Testis (tissue), 3 donors: ENCODE measurements around the gene DISC1. TPM values are rescaled to one million over a fixed set of nuclear protein-coding genes. Genes with fewer than 3 reads are reported as not detected.

Experiments used
- DNase-seq: peaks from one replicate; pipeline ENCODE4 v3.0.0-alpha.2; 2019
- H3K27ac ChIP-seq, 2 donors: fragments of 200-600 bp; sonication (generic); one replicate each; pipeline ENCODE4 v1.5.1; 2019
- H3K27me3 ChIP-seq: fragments of 200-600 bp; sonication (generic); one replicate; pipeline ENCODE4 v1.5.1; 2019
- H3K36me3 ChIP-seq: fragments of 200-600 bp; sonication (generic); one replicate; pipeline ENCODE4 v1.5.1; 2017; ENCODE audit warnings: low read depth; ENCODE audit errors: missing control alignments
- H3K4me1 ChIP-seq: fragments of 200-600 bp; sonication (generic); one replicate; pipeline ENCODE4 v1.5.1; 2019
- H3K4me3 ChIP-seq, 2 donors: fragments of 200-600 bp; sonication (generic); one replicate each; pipeline ENCODE4 v1.5.1; 2017 to 2019
- H3K9me3 ChIP-seq: fragments of 200-600 bp; sonication (generic); one replicate; pipeline ENCODE4 v1.5.1; 2017
- POLR2A ChIP-seq: fragments of 450-650 bp; IDR thresholded peaks from one replicate; pipeline ENCODE4 v1.6.1; 2017; ENCODE audit warnings: antibody characterized with exemption, mild to moderate bottlenecking, moderate library complexity
- WGBS, 2 donors: methylation state at CpG; one replicate each; pipeline ENCODE4 v1.1.5; 2018; 5-methylcytosine and 5-hydroxymethylcytosine counted together
- intact Hi-C: fragments of 100-400 bp; cut with DNase I; formaldehyde crosslinking; loops from one replicate; pipeline ENCODE4 v1.15.1; 2023; ENCODE audit warnings: low total_unique reads
- polyA plus RNA-seq: library from polyadenylated mRNA; stranded (reverse); fragments of 350-450 nt; fragmentation: Illumina TruSeq; extraction: RNeasy Lipid Tissue Mini Kit (QIAGEN cat#74804); gene quantifications from one replicate; pipeline ENCODE4 v1.2.3, GENCODE V29; 2014; ENCODE audit warnings: low read depth, low replicate concordance; ENCODE audit not compliant: insufficient read depth
- total RNA-seq, 2 donors: library from RNA; depleted of rRNA; stranded (reverse); fragments of >200 nt; gene quantifications; one replicate each; pipeline ENCODE4 v1.2.3, GENCODE V29; 2016
- TF ChIP-seq, protein P1 (sequence below), 3 experiments: fragments of 450-650 bp in 2 of 3; fragments of 200-600 bp in 1 of 3; sonication (generic) in 1 of 3; IDR thresholded peaks; one replicate each; pipeline ENCODE4 v1.5.1; 2016 to 2019; ENCODE audit warnings: antibody characterized with exemption in 3 of 3, mild to moderate bottlenecking in 2 of 3, moderate library complexity in 1 of 3

The DISC1 gene
- total and polyA plus RNA-seq, 3 donors from 2014 or later: 1.8 to 6.8 (median 5.7) TPM

GRCh38 chr1:231748760-231749415, 122.3 kb downstream of the DISC1 start:
- DNase-seq: no peak
- H3K9me3 ChIP-seq: no peaks in the 10 kb centered on the region
- TF ChIP-seq, protein P1, sequence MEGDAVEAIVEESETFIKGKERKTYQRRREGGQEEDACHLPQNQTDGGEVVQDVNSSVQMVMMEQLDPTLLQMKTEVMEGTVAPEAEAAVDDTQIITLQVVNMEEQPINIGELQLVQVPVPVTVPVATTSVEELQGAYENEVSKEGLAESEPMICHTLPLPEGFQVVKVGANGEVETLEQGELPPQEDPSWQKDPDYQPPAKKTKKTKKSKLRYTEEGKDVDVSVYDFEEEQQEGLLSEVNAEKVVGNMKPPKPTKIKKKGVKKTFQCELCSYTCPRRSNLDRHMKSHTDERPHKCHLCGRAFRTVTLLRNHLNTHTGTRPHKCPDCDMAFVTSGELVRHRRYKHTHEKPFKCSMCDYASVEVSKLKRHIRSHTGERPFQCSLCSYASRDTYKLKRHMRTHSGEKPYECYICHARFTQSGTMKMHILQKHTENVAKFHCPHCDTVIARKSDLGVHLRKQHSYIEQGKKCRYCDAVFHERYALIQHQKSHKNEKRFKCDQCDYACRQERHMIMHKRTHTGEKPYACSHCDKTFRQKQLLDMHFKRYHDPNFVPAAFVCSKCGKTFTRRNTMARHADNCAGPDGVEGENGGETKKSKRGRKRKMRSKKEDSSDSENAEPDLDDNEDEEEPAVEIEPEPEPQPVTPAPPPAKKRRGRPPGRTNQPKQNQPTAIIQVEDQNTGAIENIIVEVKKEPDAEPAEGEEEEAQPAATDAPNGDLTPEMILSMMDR (IDR thresholded peaks at IDR 0.05): no peak
- no peak for TF ChIP-seq POLR2A
- H3K4me1 ChIP-seq: no peaks in the 10 kb centered on the region
- no peak overlapping the region for H3K4me3 ChIP-seq
- no peak overlapping the region for H3K27ac ChIP-seq
- intact Hi-C loops: no loop called here
- no peaks in the 10 kb centered on the region for H3K27me3 ChIP-seq
- WGBS, 2 donors: 74 to 85% methylated on average over 2 of the region's 2 CpGs
- no peaks in the 10 kb centered on the region for H3K36me3 ChIP-seq

- TF ChIP-seq, protein P1 (IDR thresholded peaks at IDR 0.05): no peak
- TF ChIP-seq POLR2A: no peak
- H3K36me3 ChIP-seq: no peaks in the 10 kb centered on the region
Observed at GRCh38 chr1:231750296-231750695, 123.7 kb downstream of the DISC1 start.

GRCh38 chr1:231750818-231751362, 124.3 kb downstream of the DISC1 start:
- Histone ChIP-seq H3K27me3 (no peaks in the 10 kb centered on the region), H3K27ac (no peak overlapping the region), H3K4me3 (no peak overlapping the region), H3K4me1 (no peaks in the 10 kb centered on the region), H3K9me3 (no peaks in the 10 kb centered on the region), H3K36me3 (no peaks in the 10 kb centered on the region)
- TF ChIP-seq POLR2A: no peak
- TF ChIP-seq, protein P1 (IDR thresholded peaks at IDR 0.05): no peak
- no peak for DNase-seq
- intact Hi-C loops: no loop called here
- WGBS, 2 donors: 64 to 76% methylated on average over 3 of the region's 3 CpGs

More at GRCh38 chr1:231750296-231750695, 123.7 kb downstream of the DISC1 start:
- intact Hi-C loops: no loop called here
- no peaks in the 10 kb centered on the region for H3K4me1 ChIP-seq
- no peaks in the 10 kb centered on the region for H3K9me3 ChIP-seq
- no peak overlapping the region for H3K27ac ChIP-seq
- 98 to 100% methylated on average over 2 of the region's 2 CpGs for WGBS, 2 donors
- H3K4me3 ChIP-seq: no peak overlapping the region
- no peak for DNase-seq
- H3K27me3 ChIP-seq: no peaks in the 10 kb centered on the region

- no peaks in the 10 kb centered on the region for H3K9me3 ChIP-seq
- H3K4me1 ChIP-seq: no peaks in the 10 kb centered on the region
- intact Hi-C loops: no loop called here
- TF ChIP-seq, protein P1 (IDR thresholded peaks at IDR 0.05): no peak
- no peaks in the 10 kb centered on the region for H3K36me3 ChIP-seq
- no peak overlapping the region for H3K27ac ChIP-seq
- no peak for DNase-seq
- H3K27me3 ChIP-seq: no peaks in the 10 kb centered on the region
- no peak overlapping the region for H3K4me3 ChIP-seq
Observed at GRCh38 chr1:231751415-231751814, 124.8 kb downstream of the DISC1 start.

GRCh38 chr1:231753313-231753712, 126.7 kb downstream of the DISC1 start:
- H3K4me3 ChIP-seq: no peak overlapping the region
- H3K36me3 ChIP-seq: no peaks in the 10 kb centered on the region
- no peaks in the 10 kb centered on the region for H3K9me3 ChIP-seq
- H3K27me3 ChIP-seq: no peaks in the 10 kb centered on the region
- no peak for DNase-seq
- no peak overlapping the region for H3K27ac ChIP-seq
- TF ChIP-seq, protein P1 (IDR thresholded peaks at IDR 0.05): no peak
- no peak for TF ChIP-seq POLR2A
- 92 to 98% methylated on average over 3 of the region's 3 CpGs for WGBS, 2 donors
- H3K4me1 ChIP-seq: no peaks in the 10 kb centered on the region
- intact Hi-C loops: no loop called here
